ENCODE data around the gene HOXA4.

Gene HOXA4

DNA sequence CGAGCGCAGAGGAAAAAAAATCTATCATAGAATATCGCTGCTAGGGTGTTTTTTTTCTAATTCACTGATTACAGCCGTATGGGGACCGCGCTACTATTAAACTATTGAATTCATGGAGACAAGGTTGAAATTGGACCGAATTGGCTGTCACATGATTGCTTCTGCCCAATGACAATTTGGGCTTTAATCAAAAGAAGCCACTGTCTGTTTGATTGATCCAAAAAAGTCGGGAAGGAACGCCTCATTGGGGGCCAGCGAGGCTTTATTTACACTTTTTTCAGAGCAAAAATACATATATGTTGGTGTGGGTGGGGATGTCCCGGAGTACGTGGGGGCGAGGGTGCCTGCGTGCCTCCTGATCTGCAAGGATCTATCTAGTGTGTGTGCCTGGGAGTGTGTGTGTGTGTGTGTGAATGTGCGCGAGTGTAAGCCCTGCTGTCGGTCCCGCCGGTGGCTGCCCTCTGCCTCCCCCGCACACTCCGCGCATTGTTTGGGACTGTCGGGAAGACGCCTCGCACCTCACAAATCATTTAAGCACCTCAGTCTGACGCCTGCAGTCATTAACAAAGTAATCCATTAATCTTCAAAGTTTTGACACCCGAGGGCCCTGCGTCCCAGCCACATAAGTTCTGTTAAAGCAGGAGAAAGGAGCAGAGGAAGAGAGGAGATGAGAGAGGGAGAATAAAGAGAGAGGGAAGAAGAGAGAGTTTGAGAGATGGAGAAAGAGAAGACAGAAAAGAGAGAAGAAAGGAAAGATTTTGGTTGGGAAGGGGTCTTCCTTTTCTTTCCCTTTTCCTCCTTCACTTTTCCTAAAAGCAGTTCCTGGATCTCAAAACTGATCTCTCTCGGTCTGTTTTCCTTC, 27.7 kb downstream of the HOXA4 start, which contains the start of gene HOXA2:
HOXA2 (minus strand) TSS at position 103 of the 862 bp plus-strand sequence. CDS start 183 bp downstream, outside the sequence.
- no peak for DNase-seq

DNA sequence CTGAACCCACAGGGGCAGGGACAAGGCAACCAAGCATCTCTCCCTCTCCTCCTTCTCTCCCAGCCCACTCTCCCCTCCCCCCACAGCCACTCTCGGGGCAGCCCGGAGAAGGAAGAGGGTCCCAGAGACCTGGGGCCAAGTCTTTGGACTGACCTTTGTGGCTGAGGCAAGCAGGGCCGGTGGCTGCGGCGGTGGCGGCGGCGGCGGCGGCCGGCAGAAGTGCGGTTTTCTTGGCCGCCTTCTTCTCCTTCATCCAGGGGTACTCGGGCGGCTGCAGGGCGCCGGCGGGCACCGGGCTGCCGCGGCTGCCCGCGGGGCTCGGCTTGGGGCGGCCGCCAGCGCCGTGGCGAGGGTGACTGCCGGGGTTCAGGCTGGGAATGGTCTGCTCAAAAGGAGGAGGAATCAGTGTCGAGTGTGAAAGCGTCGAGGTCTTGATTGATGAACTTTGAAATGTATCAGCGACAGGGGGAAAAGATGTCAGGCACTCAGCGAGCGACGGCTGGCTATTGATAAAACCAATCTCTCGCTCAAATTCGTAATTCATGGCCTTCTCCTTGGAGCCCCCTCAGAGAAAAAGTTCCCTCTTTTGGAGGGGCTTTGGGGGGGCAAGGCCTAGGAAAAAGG, 28.5 kb downstream of the HOXA4 start:
- no peak for DNase-seq

DNA sequence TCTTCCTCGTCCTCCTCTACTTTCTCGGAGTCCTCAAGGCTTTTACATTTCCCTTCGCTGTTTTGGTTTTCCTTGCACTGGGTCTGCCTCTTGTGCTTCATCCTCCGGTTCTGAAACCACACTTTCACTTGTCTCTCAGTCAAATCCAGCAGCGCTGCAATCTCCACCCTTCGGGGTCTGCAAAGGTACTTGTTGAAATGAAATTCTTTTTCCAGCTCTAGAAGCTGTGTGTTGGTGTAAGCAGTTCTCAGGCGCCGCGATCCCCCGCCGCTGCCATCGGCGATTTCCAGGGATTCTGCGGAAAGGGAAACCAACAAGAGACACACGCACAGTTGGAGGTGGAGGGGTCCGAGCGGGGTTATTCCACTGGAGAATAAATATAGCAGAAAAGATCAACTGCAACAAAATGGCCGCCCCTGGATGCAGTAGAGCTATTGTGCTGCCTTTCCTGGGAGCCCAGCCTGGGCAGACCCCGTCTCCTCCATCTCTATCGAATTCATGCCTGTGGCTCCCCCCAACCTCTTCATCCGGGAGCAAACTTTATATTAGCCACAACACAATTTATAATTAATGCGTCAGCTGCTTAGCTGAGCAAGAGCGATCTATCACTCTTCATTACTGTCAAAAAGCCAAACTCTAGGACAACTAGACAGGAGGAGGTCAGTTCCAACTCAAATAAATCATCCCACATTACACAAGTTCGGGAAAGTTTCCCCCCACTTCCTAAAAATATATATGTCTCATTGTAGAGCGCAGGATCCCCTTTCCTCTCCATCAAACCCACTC, 29.2 kb downstream of the HOXA4 start:
- DNase-seq: no peak

DNA sequence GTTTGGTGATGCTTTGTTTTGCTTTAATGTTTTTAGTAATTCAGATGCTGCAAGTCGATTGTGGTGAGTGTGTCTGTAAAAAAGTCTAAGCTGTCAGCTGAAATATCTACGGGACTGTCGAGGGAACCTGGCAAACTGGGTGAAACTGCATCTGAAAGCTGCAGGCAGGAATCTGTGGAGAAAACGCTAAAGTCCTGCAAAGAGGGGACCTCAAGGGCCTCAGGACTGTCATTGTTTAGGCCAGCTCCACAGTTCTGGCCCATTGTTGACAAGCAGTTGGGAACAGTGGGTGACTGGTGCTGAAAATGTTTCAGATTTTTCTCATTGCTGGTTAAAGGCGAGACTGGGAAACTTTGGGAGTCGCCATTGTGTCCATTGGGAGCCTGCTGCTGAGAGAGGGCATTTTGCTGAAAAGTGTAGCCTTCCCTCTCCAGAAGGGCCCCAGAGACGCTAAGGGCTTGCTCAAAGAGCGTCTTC, 29.8 kb downstream of the HOXA4 start:
- DNase-seq: no peak

DNA sequence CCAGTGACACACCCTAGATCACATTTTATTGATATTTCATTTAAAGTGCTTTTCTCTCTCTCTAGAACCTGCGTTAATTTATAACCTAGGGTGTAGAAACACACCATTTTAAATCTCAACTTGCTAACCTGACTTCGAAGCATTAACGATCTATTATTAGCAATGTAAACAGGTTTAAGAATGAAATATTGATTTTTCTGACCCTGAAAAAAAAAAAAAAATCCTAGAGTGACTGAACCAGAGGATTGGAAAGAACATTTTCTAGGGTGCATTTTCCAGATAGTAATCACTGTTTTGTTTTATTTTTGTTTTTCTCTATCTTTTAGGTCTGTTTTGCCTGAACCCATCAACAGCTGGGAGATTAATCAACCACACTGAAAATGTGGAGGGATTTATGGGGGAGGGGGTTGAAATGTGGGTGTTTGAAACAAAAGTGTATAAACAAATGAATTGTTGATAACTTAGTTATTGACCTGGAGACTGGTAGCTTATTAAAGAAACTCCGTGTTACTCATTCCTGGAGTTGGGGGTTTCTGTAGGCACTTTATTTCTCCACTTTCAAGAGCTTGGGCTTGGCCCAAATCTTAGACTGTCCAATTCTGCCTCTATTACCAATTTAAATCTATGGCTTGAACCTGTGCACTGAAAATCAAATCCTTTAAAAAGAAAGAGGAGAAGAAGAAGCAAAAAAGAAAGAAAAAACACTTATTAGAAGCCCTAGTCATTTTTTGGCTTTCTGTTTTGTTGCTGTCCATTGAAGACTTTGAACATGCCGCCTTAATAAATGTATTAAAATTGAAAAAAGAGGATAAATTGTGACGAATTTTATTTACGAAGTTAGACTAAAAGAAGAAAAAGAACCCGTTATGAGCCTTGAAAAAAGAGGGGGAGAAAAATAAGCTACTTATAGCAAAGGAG, 30.8 kb downstream of the HOXA4 start:
- no peak for DNase-seq

DNA sequence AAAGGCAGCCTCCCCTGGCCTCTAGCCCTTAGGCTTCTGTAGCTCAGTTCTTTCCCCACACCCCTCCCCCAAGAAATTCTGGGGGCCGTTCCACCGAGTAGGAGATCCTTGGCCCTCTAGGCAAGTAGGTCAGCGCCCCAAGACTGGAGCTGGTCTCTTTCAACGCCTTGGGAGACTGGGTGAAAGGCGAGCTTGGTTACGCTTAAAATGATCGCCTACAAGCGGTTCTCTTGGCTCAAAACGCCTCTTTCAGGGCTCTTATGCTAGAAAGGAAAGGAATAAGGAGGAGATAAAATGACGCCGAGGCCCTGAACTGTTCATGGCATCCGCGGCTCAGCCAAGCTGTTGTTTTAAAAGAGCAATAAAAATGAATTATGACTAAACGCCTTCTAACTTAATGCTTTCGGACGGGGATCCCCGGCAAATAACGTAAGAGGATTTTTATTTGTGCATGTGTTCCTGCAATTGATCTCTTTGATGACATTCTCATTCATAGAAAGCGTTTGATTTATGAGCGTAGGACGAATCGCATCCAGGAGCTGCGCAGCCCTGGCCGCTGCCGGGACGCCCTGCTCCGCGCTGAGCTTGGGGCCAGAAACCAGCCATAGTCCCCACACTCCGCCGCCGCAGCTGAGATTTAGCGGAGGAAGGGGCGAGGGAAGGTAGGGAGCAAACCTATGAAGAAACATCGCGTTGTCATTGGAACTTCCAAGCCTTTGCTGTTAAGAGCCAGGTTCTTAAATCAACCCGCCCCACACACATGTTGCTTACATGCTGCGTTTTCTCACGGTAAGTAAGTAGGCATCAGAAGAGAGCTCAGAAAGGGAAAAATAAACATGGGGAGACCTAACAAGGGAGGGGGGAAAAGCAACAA, 31.7 kb downstream of the HOXA4 start:
- no peak for DNase-seq

DNA sequence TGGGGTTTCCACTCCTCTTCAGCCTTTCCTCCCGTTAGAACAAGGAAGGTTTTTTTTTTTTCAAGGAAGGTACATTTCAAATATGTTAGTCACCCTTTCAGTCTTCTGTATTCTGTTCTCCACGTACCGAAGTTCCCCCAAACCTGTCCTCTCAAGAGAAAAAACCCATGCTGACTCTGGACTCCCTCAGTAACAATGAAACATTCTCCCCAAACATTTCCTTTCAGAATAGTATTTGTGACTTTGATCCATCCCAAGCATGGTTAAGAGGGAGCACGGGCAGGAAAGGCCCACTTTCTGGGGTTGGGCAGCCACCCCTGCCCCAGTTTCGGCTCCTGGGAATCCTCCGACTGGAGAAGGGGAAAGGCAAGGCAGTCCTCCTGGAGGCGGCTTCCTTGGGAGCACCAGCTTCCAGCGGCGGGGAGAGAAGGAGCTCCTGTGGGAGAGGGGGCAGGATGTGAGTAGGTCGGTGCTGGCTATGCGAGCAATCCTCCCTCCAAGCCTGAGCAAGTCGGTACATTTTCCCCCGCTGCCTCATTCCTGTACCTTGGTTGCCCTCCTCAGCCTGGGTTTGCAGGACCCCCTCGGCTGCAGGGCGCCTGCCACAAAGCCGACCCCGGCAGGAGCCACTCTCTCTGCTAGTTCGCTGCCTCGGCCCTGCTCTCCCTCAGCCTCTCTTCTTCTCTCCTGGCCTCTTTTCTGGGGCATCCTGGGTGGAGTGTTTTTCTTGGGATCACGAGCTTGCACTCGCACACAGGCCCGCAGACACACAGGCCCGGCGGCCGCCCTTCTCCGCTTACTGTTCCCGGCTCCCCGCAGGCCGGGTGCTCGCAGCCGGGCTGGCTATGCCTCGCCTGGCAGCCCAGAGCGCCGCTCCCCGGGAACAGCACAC, 32.6 kb downstream of the HOXA4 start:
- no peak for DNase-seq

DNA sequence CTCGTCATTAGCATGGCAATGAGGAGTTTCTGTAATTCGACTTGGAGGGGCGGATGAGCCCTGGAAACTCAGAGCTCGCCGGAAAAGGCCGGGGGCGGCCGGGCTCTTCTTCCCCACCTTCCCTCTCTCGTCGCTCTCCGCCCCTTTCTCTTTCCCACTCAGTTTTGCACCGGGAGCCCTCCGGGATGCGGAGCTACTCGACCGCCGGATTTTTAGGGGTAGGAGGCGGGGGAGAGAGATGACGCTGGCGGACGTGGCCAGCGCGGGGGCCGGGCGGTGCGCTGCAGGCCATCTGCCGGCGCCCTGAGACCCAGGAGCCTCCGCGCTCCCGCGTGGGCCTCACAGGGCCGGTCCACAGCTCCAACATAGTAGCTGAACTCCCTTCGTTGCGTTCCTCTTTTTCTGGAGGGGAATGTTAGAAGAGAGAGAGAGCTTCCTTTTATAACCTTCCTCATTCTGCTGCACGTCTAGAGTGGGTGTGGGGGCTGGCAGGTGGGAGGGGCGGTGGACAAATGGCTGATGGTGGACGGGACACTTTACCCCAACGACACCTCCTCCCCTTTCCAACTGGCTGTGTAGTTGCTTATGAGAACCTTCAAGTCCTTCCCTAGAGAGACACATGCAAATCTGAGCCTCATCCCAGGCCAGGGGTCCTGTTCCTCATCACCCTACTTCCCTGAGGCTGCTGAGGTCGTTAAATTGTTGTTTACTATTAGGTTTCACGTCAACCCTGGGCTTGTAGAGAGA, 33.6 kb downstream of the HOXA4 start:
- DNase-seq: no peak

DNA sequence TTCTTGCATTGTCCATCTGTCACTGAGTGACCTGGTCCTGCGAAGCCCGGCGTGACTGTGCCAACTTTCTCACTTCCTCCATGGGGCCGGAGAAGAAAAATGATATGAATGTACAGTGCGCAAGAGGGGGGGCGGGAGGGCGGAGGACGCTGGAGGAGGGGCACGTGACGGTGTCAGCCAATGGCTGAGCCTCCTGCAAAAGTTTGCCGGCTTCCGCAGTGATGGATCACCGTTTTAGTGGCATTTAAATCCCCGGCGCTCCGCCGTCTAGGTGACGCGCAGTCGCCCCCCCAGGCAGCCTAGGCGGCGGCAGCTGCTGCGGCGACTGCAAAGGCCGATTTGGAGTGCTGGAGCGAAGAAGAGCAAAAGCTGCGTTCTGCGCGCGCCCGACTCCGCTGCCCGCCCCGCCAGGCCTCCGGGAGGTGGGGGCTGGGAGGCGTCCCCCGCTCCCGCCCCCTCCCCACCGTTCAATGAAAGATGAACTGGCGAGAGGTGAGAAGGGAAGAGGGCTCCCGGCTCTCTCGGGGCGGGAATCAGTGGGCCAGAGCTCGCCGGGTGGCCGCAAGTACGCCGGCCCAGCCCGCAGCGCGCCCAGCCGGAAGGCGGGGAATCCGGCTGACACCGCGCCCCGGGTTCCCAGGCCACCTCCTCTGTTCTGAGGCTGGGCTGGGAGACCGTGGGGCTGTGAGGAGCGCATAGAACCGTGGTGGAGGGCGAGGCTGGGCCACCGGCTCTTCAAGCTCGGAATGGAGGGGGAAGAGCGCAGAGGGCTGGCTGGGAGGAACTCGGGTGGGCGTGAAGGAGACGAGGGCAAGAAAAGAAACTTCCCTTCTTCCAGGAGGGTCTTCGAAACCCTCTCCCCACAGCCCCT, 34.4 kb downstream of the HOXA4 start, which contains the start of gene HOXA1:
HOXA1 (minus strand) TSS at position 104 of the 871 bp plus-strand sequence; CDS start at position 16, 88 bp downstream.
- DNase-seq: peak; percentile 69 to 75

DNA sequence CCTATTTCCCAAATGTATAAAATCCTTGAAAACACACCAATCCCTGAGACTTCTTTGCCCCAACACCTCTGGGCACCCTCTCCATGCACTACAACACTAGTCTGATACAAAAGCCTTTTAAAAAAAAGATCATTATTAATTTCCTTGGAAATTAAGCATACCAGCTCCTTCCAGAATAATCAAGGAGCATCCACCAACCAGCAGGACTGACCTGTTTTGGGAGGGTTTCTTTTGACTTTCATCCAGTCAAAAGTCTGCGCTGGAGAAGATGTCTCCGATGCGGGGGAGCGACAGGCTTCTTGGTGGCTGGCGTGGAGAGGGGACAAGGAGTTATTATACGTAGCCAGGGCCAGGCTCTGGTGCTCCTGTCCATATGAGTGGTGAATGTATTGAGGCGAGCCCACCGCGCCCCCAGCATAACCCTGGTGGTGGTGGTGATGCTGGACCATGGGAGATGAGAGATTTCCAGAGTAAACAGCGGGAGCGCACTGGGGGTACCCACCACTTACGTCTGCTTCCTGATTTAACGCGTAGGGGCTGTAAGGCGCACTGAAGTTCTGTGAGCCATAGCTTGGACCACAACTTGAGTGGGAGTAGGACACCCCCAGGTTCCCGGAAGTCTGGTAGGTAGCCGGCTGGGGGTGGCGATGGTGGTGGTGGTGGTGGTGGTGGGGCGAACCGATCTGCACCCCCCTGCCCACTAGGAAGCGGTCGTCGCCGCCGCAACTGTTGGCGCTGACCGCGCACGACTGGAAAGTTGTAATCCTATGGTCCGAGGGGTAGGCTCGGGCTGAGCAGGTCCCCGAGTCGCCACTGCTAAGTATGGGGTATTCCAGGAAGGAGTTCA, 35.3 kb downstream of the HOXA4 start:
- DNase-seq: no peak

DNA sequence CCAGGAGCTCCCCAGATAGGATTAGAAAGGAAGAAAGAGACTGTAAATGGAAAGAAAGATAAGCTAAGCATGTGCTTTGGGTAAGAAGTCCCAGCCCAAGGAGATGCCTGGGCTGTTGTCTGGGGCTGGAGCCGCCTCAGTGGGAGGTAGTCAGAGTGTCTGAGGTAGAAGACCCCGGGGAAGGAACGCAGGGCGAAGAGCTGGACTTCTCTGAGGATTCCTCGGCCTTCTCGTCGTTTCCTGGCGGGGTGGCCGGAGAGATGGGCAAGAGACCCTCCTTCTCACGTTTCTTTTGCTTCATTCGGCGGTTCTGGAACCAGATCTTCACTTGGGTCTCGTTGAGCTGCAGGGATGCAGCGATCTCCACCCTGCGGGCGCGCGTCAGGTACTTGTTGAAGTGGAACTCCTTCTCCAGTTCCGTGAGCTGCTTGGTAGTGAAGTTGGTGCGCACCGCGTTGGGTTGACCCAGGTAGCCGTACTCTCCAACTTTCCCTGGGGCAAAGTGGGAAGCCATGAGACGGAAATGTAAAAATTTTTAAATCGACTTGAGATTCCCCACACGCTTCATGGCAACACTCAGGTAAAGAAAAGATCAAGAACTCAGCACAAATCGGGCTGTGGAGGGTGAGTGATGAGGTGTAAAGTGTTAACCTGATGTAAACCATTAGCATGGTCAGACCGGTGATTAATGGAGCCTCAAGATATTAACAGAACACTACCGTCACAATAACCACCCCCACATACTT, 36.1 kb downstream of the HOXA4 start:
- DNase-seq: no peak

DNA sequence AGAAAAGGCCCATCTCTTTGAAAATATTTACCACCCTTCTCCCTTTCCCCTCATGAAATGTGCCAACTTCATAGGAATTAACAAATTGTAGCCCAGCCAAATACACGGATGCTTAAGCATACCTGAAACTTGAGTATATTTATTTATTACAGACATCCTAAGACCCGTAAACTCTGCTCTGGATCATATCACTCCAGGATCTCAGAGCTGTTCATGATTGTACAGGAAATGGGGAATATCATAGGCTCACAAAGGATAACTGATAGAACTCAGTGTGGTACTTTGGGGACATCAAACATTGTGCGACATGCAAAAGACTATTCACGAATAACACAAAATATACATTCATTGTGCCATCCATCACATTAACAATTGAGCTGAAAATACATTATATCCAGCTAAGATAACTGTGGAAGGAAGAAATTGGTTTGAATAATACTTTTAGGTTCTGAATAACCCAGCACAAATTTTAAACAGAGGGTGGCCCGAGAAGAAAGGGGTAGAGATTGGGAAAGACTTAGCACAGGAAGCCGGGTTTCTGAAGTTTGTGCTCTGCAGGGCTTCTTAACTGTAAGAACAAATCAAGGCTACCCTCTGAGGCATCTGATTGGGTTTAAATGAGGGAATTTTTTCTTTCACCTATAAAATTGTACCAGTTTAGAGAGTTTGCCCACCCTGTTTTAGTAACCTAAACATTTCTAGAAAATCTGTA, 37.2 kb downstream of the HOXA4 start:
- no peak for DNase-seq

DNA sequence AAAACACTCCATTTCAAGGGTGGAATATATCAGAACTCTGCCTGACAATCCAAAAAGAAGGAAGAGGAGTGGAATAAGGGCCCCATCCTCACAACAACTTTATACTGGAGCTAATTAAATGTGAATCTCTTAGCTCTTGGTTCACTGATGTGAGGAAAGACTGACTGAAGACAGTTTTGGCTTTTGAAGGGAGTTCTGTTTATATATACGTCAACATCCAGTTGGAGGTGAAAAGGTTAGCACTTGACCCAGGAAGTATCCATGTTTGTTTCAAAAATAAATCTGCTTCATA, 37.8 kb downstream of the HOXA4 start:
- DNase-seq: no peak

DNA sequence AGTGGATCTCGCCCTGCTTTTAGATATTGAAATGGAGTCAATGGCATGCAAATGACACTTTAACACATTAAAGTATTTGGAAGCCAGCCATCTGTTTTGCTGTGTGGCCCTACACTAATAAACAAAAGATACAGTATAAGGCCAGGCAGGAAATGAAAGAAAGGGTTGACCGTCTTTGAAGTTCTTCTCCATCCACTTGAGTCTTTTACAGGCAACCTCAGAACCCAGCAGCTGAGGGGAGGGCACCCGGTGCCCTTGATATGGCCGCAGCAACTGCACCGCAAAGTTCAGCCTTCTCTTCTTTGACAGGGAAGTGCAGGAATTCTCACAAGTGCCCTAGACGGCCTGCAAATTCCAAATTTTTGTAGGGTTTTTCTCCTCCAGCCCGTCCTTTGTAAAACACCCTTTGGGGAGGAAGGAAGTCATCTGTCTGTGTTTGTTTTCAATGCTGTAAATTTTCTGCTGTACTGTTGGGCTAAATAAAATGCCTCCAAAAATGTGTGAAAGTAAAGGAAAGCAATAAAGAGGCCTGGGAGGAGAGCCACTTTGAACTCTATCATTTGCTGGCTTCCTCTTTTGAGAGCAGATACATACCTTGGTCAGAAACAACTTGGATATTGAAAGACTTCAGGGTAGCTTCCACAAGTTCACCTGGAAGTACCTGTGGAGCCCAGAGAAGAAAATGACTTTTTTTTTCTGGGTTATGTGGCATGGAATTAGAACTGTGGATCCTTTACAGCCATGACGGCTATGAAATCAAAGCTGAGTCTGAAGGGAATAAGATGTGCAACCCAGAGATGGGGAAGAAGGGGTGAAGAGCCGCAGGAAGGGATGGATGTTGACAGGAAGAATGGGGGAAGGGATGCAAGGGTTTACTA, 38.4 kb downstream of the HOXA4 start:
- no peak for DNase-seq

DNA sequence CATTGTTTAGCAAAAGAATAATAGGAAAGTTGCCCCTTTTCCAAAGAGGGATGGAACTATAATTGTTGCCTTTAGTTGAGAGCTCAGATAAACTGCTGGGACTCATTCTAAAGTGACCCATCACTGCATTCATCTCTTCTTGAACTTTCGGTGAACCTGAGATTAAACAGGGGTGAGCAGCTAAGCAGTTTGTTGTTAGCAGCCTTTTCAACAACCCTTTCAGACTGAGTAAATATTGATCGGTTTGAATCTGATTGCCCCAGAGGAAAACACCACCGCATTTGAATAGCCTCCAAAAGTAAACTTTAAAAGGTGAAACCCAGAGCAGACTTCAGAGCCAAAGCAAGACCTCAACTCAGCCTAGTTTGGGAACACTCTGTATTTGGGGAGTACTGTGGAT, 39.5 kb downstream of the HOXA4 start:
- no peak for DNase-seq
